IPS-NIHi11 (cell line): Measurements from ENCODE around the gene SLC25A25.
"Not testable (repeated sequence)": the region's sequence is repeated elsewhere in the genome, so short reads cannot be mapped to it uniquely, and the experiment has no call there.

Experiments
- DNase-seq: peaks from one replicate; pipeline ENCODE4 v3.0.0; 2012; ENCODE audit warnings: mixed read lengths, low spot score

Gene SLC25A25

DNA sequence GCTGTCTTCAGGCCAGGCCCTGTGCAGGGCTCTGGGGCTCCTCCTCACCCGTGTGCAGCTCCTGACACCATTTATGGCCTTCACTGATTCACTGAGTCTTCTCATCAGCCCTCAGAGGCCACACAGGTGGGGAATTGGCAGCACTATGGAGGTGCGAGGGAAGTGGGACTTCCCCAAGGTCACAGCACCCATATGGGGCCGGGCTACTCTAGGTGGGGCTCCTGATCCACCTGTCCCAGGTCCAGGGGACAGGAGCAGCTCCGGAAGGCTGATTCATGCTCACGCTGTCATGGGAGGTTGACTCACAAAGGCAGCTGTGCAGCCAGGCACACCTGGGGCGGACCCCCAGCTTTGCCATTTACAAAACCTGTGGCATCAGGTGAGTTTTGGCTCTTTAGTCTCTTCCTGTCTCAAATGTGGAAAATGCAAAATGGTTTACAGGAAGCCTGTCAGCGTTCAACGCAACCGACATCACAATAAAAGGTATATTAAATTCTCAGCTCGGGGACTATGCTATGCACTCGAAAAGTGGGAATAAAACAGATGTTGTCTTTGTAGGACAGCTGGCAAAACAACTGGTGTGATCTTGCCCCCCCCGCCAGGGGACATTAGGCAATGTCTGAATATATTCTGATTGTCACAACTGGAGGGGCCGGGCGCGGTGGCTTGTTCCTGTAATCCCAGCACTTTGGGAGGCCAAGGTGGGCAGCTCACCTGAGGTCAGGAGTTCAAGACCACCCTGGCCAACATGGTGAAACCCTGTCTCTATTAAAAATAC, 15.9 kb upstream of the SLC25A25 start:
- DNase-seq = no peak

DNA sequence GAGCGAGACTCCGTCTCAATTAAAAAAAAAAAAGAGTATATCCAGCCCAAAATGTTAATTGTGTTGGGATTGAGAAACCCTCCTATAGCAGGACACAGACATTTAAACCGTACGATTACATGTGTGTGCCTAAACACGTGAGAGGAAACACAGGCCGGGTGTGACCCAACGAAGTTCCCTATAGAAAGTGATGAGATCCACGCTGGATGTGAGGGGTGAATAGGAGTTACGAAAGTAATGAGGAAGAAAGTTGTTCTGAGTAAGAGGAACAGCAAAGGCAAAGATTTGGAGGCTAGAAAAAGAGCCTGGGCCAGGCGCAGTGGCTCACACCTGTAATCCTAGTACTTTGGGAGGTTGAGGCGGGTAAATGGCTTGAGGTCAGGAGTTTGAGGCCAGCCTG, 14.5 kb upstream of the SLC25A25 start:
- no peak for DNase-seq

DNA sequence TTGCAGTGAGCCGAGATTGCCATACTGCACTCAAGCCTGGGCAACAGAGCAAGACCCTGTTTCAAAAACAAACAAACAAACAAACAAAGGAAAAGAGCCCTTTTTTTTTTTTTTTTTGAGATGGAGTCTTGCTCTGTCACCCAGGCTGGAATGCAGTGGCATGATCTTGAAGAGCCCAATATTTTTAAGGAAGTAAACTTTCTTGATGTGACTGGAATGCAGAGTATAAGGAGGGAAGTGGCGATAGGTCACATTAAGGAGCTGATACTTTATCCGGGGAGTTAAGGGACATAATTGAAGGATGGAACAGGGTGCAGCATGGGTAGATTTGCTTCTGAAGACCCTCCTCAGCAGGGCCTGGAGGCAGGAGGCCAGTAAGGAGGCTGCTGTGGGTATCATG, 13.9 kb upstream of the SLC25A25 start:
- DNase-seq = no peak

DNA sequence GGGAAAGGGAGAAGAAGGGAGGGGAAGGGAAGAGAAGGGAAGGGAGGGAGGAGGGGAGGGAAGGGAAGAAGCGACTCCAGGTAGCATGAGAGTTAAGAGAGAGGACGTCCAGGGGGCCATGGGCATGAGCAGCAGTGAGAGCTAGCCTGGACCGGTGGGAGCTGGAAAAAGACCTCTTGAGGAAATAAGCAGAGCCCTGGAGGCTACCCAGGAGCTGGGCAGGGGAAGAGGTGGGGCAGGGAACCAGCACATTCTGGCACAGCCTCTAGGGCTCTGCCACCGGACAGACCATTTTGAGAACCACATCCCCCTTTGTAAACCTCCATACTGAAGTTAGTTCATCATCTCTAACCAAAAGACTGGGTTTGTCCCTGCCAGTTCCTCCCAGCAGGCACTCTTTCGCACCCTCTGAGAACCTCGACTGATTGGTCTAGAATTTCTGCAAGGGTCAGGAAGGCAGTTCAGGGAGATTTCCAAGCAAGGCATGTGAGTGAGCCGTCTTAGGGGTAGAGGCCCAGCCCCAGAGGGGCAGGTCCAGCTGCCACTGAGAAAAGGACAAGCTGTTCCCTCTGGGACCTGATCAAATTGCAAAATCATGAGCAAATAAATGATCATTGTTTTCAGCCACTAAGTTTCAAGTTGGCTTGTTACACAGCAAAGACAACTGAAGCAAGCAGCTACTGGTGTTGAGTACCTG, 12.5 kb upstream of the SLC25A25 start:
- no peak for DNase-seq

DNA sequence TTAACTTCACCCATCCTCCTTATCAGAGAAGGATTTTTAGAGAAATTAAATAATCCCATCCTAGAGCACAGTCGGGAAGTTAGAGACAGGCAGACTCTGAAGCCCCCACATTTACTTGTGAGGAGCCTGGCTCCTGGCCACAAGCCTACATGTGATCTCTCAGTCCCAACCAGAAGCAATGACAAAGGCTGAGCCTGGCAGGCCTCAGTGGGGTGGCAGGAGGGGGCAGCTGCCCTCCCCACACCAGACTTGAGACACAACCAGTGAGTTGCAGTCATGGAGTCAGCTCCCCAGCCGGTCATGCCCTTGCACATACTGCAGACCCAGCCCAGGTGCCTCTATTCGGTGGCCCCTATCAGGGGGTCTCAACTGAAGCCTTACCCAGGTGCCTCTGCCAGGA, 11.9 kb upstream of the SLC25A25 start:
- no peak for DNase-seq

DNA sequence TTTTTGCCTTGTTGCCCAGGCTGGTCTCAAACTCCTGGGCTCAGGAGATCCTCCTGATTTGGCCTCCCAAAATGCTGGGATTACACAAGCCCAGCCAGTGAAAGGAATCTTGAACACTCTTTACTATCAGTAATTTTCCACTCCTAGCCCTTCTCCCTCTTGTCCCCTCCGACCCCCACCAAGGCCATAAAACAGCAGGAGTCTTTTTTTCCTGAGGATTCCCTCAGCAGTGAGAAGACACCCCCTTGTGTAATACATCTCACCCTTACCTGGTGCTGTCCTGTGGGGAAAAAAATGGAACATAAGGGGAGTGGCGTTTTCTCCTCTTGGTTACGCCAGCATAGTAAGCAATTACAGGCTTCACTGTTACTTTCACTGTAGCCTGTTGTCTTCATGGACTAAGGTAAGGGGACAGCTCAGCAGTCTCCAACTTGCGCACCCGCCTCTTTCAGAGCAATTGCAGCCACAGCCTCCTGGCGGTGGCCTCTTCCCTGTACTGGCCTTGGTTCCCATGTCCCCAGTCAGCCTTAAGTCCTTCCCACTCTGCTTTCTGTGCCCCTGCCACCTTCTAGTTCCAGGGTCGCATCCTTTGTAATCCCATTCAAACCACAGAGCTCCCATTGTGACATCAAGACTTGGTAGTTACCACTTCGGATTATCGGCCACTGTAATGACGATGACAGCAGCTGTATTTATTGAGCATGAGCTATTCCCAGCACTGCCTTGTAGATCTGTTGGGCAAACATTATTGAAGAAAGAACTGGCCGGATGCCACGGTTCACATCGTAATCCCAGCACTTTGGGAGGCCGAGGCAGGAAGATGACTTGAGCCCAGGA, 10.9 kb upstream of the SLC25A25 start:
- no peak for DNase-seq

DNA sequence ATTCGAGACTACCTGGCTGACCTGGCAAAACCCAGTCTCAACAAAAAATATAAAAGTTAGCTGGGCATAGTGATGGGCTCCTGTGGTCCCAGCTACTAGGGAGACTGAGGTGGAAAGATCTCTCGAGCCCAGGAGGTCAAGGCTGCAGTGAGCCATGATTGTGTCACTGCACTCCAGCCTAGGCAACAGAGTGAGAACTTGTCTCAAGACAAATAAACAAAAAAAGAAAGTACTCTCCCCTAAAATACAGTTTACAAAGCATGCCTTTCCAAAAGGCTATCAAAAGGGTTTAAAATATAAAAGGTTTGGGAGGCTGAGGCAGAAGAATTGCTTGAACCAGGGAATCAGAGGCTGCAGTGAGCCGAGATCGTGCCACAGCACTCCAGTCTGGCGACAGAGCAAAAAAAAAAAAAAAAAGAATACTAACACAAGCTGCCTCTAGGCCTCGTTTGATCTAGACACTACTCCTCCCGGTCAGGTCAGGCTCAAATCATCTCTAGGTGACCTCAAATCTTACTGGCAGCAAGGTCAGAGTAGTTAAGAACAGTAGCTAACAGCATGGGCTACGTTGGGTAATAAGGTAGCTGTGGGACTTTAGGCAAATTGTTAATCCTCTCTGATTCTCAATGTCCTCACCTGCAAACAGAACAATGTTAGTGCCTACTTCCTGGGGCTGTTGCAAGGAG, 10.2 kb upstream of the SLC25A25 start:
- no peak for DNase-seq

DNA sequence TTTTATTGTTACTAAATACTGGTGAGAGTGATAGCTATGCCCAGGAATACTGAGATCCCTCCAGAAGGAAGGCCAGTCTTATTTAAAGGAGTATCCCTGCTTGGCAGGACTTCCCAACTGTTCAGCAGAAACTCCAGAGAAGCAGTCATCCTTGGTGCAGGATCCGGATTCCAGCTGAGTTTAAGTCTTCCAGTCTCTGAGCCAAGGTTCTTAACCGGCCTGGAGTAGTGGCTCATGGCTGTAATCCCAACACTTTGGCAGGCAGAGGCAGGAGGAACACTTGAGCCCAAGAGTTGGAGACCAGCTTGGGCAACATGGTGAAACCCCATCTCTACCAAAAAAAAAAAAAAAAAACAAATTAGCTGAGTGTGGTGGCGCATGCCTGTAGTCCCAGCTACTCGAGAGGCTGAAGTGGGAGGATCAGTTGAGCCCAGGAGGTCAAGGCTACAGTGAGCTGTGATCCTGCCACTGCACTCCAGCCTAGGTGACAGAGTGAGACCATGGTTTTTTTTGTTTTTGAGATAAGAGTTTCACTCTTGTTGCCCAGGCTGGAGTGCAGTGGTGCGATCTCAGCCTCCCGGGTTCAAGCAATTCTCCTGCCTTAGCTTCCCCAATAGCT, 8.6 kb upstream of the SLC25A25 start:
- DNase-seq = no peak

DNA sequence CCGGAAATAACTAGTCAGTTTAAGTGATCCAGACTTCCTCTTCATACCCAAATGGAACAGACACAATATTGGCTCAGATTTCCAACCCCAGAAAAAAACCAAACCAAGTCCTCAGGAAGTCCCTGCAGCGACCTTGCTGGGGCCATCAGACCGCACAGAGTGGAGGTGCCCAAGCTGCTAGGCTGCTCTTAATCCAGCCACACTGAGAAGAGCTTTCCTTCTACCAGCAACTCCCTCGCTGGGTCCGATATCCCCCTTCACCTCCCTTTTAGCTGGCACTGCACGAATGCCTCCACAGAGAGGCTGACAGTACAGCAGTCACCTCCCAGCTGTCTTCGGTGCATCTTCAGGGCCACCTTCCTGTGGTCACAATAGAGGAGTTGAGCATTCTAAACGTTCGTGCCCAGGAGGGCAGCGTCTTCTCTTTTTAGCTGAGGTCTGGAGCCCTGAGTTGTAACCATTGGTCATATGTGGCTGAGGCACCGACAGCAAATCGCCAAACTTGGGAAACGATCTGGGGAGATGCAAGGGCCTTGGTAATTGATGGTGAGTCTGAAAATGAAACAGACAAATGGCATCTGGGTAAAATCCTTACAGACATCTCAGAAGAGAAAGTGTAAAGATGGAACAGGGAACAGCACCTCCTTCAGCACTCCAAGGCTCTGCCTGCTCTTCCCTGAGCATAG, 6.6 kb upstream of the SLC25A25 start:
- no peak for DNase-seq

DNA sequence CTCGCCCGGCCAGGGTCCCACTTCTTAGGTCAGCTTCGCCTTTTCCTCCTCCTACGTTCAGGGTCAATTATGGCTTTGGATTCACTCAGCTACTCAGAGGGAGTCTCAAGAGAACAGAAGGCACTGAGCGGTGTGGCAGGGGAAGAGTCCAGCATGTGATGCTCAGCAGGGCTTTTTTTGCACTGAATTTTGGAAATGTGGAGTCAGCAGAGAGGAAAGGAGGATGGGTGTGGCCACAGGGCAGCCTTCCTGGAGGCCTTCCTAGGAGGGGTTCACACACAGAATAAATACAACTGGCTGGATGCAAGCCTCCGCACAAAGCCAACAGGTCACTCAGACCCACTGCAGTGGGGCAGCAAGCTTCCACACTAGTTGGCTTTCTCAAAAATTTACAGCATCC, 5.8 kb upstream of the SLC25A25 start:
- no peak for DNase-seq

DNA sequence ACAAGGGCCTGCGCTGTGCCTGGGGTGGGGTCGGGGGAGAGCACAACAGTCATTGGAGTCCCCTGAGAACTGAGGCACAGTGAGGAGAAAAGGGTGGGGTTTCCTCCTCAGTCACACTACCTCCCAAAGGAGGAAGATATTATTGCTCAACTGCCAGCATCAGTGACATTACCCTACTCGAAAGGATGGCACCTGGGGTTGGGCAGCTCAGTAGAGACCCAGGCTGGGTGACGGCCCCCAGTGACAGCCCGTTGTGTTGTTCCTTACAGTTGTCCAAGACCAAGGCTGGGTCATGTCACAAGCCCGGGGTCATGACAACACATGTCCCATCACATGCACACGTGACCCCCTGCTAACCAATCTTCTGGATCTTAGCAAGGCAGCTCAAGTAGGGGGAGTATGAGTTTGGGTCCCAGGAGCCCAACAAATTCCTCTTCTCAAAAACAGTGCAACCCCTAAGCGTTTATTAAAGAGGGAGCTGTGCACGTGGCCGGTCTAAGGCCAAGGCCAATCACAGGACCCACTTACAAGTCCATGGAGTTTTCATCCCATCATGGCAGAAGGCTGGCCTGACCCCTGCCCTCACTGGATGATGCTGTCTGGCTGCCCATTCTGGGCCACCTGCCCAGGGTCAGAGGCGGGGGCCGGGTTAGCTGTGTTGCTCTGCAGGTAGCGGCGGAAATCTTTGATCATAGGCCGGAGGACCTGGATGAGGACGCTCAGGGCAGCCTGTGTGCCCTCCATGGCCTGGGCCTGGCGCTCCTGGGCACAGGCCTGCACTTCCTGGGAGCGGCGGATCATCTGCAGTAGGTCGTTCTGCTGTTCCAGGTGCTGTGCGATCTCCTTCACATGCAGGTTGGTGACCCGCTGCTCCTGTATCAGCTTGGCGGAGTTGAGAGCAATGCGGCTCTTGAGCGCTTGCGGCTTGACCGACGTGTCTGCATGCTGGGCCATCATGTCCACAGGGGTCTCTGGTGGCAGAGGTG, 4.9 kb upstream of the SLC25A25 start:
- no peak for DNase-seq

DNA sequence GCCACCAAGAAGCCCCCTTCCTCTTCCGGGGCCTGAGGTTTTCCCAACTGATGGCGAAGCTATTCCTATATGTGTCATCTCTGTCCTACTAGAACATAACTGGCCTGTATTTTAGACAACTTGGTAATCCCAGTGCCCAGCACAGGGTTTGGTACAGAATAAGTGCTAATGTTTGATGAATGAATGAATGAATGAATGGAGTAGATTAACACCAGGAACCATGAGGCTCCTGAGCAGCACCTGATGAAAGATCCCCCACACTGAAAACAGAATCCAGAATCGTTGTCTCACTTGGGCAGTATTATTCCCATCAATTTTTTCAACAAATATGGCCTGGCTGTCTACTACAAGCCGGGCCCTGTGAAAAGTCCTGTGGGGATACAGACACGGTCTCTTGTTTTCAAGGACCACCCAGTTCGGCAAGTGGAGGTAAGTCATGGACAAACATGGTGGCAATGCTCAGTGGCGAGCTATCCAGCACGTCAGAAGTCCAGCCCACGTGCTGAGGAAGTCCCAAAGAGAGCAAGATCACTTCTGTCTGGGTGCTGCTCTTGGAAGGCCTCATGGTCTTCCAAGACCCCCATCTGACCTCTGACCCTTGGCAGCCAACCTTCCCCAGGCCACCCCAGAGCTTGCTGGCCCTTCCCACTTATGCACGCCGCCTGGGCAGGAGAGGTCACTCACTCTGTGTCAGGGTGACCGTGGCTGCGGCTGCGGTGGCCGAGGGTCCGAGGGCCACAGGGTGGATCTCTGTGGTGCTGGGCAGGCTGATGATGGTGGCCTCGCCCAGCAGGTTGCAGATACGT, 1.9 kb upstream of the SLC25A25 start:
- no peak for DNase-seq

DNA sequence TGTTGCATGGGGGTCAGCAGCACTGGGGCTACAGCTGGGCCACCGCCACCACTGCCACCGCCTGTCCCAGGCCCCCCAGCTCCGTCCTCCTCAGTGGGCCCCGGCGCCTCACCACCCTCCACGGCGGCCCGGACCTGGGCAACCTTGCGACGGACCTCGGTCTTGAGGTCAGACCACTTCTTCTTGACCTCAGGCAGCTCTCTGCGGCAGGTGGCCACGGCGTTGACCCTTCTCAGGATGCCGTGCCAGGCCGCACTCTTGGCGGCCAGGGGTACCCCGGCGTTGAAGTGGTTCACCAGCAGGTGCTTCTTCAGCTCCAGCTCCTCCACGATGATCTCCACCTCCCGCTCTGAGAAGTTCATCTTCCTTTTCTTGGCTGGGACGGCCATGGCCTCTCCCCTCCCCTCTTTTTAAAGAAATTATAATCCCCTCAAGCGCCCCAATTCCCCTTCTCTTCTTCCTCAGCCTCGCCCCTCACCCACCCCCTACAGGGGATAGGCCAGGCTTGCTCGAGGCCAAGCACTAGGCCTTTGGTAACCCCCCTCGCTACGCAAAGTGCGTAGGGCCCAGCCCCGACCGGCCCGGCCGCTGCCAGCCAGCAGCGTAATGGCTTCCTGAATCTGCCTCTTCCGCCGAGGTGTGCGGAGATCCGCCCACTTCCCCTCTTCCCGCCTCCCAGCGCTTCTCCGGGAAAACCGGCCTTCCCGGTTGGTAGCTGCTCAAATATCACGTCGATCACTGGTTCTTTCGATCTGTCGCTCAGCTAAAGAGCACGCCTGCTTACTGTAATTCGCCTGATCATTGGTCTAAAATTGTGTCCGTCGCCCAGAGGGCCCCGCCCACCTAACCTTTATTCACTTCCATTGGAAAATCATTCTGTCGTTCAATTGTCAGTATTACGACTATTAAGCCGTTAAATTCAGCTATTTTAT, 1.1 kb upstream of the SLC25A25 start, which contains the start of gene NAIF1:
TSS of gene NAIF1 (minus strand) at position 608 of the 932 bp plus-strand sequence. CDS start at position 389, 219 bp downstream.
- DNase-seq = peak; percentile 95

DNA sequence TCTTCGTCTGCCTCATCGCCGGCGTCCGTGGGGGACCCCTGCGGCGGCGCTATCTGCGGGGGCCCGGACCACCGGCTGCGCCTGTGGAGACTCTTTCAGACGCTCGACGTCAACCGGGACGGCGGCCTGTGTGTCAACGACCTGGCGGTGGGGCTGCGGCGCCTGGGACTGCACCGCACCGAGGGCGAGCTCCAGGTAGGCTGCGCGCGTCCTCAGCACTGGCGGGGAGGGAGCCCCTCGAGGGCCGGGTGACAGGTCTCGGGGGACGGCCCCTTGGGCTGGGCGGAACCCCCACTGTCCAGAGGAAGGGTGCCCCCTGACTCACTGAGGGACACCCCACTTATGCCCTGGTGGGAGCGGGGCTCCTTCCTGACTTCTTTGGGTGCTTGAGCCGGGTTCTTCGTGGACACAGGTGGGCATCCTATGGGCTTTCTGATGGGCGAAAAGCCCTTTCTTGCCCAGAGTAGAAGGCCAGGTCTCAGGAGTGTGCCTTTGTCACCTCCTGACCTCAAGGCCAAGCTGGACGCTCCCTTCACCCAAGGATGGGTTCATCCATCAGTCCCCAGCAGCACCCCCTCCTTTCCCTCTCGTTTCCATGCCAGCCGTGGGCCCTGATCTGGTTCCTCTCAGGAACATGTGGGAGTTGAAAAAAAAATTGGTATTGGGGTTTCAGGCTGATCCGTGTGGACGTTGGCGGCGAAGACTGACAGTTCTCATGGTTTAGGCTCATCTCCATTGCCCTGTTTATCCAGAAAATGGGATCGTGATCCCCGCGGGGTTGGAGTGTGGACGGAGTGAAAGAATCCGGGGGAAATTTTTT, 564 bp downstream of the SLC25A25 start:
- no peak for DNase-seq

DNA sequence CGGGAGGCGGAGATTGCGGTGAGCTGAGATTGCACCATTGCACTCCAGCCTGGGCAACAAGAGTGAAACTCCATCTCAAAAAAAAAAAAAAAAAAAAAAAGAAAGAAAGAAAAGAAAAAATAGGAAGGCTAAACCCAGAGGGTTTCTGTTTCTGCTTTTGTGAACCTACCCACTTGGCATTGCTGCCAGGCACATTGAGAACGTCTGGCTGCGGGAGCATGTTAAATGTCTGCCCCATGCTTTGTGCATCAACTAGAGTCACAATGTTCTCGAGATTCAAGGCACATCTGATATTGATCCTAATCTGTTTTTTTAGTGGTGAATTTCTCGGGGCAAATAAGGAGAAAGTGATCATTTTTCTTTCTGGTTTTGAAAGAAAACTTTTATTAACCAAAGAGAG, 2.8 kb downstream of the SLC25A25 start:
- no peak for DNase-seq

DNA sequence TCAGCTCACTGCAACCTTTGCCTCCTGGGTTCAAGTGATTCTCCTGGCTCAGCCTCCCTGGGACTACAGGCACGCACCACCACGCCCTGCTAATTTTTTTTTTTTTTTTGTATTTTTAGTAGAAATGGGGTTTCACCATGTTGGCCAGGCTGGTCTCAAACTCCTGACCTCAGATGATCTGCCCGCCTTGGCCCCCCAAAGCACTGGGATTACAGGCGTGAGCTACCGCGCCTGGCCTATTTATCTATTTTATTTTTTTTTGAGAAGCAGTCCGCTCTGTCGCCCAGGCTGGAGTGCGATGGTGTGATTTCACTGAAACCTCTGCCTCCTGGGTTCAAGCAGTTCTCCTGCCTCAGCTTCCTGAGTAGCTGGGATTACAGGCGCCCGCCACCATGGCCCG, 3.4 kb downstream of the SLC25A25 start:
- DNase-seq = not testable (repeated sequence)
